Brain microvascular endothelial cell (primary cell): Measurements from ENCODE around the gene CRLF3.
A peak's percentile ranks its signal among the peaks of the same experiment; 100 is the strongest.
"Not testable (repeated sequence)": the region's sequence is repeated elsewhere in the genome, so short reads cannot be mapped to it uniquely, and the experiment has no call there.

Experiments used
- DNase-seq: peaks from one replicate; pipeline ENCODE4 v3.0.0-alpha.2; 2020
- H3K27ac ChIP-seq: fragments of 250-450 bp; sonication (Bioruptor Pico); 2 replicates; pipeline ENCODE4 v1.5.1; 2020; ENCODE audit warnings: mild to moderate bottlenecking, moderate library complexity
- H3K27me3 ChIP-seq: fragments of 250-450 bp; sonication (Bioruptor Pico); replicated peaks from 2 replicates; pipeline ENCODE4 v1.5.1; 2020; ENCODE audit warnings: mild to moderate bottlenecking
- H3K36me3 ChIP-seq: fragments of 250-450 bp; sonication (Bioruptor Pico); replicated peaks from 2 replicates; pipeline ENCODE4 v1.5.1; 2020; ENCODE audit warnings: mild to moderate bottlenecking
- H3K4me3 ChIP-seq: 2 replicates; pipeline ENCODE4 v1.5.1; 2011; ENCODE audit warnings: low read depth, mild to moderate bottlenecking, control low read depth, low read length, moderate library complexity
- in situ Hi-C: cut with HindIII; loops from 2 replicates; pipeline ENCODE4 v1.10.0; 2017; ENCODE audit warnings: low sequenced_read_pairs, low pct_ligation_motif_present
- TF ChIP-seq, protein P1 (sequence below): IDR thresholded peaks from 2 replicates; pipeline ENCODE4 v1.5.1; 2011; ENCODE audit warnings: low read depth, mild to moderate bottlenecking, moderate library complexity, low read length, control low read depth, inconsistent platforms; ENCODE audit errors: missing control alignments

Gene CRLF3

DNA sequence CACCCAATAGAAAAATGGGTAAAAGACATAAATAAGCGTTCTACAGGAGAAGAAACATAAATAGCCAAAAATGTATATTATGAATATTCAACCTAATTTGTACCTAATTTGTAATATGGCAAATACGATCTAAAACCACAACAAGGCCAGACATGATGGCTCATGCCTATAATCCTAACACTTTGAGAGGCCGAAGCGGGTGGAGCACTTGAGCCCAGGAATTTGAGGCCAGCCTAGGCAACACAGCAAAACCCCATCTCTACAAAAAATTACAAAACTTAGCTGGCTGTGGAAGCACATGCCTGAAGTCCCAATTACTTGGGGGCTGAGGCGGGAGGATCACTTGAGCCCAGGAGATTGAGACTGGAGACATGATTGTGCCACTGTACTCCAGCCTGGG is 30.1 kb downstream of the CRLF3 start:
- no peak for DNase-seq
- no peak overlapping the region for H3K4me3 ChIP-seq
- in situ Hi-C loops = no loop called here
- H3K27ac ChIP-seq = no peak overlapping the region
- TF ChIP-seq, protein P1, sequence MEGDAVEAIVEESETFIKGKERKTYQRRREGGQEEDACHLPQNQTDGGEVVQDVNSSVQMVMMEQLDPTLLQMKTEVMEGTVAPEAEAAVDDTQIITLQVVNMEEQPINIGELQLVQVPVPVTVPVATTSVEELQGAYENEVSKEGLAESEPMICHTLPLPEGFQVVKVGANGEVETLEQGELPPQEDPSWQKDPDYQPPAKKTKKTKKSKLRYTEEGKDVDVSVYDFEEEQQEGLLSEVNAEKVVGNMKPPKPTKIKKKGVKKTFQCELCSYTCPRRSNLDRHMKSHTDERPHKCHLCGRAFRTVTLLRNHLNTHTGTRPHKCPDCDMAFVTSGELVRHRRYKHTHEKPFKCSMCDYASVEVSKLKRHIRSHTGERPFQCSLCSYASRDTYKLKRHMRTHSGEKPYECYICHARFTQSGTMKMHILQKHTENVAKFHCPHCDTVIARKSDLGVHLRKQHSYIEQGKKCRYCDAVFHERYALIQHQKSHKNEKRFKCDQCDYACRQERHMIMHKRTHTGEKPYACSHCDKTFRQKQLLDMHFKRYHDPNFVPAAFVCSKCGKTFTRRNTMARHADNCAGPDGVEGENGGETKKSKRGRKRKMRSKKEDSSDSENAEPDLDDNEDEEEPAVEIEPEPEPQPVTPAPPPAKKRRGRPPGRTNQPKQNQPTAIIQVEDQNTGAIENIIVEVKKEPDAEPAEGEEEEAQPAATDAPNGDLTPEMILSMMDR = no peak
- peaks cover 42% of the 10 kb centered on the region for H3K36me3 ChIP-seq
- no peaks in the 10 kb centered on the region for H3K27me3 ChIP-seq

DNA sequence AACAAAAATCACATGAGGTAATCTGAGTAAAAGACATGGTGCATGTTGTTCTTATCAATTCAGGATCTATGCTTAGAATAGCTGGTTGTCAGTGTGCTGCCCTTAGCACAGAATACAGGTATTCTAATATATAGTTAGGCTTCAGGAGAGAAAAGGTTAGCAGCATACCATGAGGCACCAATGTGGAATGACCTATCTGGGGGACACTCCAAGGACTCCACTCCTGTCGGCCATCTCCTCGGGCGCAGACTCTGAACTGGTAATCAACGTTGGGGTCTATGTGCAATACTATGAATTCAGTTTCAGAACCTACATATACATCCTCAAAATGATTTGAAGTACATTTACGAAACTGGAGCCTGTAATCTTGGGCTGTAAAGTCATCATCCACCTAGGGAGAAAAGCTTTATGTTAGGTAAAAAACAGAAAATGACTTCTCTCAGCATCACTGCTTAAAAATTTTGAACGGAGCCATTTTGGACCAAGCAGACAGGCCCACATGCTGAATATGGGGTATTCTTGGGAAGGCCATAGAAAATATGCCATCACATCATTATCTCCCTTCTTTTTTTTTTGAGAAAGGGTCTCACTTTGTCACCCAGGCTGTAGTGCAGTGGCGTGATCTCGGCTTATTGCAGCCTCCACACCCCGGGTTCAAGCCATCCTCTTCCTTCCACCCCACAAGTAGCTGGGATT is 31.1 kb downstream of the CRLF3 start:
- in situ Hi-C loops = no loop called here
- no peaks in the 10 kb centered on the region for H3K27me3 ChIP-seq
- H3K36me3 ChIP-seq = peaks cover 44% of the 10 kb centered on the region
- H3K4me3 ChIP-seq = no peak overlapping the region
- TF ChIP-seq, protein P1 = no peak
- DNase-seq = no peak
- no peak overlapping the region for H3K27ac ChIP-seq

DNA sequence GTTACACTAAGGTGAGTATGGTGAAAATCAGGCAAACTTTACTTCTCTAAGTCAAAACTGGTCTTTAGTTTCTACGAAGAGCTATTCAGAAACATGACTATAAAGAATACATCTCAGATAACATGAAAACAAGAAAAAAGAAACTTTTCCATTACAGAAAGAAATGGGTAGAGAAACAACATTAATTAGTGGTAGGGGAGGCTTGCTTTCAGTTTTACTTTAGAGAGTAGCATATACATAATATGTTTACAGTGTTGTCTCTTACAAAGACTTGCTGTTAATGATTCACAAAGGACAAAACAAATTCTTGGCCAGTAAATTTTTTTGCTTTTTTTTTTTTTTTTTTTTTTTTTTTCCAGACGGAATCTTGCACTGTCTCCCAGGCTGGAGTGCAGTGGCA is 34.2 kb downstream of the CRLF3 start:
- TF ChIP-seq, protein P1 = no peak
- no peak for DNase-seq
- Histone ChIP-seq H3K36me3 (peaks cover 56% of the 10 kb centered on the region), H3K27ac (no peak overlapping the region), H3K27me3 (no peaks in the 10 kb centered on the region), H3K4me3 (no peak overlapping the region)
- in situ Hi-C loops = no loop called here

DNA sequence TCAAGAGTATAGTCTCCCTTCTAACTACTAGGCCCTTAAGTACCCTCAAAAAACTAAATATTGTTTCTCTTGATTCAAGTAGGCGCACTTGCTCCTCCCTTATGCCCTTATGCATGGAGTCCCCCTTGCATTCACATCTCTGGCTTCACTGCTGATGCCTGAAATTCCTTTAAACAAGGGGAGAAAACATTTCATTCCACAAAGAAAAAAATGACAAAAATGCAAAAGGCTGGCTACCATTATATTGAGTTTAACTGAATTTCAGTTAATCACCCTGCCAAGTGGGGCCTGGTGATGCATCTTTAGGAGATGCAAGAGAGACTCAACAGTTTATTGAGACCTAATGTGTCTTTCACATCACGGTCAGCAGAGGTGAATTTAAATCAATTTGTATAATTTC is 35.6 kb downstream of the CRLF3 start:
- Histone ChIP-seq H3K27ac (no peak overlapping the region), H3K36me3 (peaks cover 54% of the 10 kb centered on the region), H3K27me3 (no peaks in the 10 kb centered on the region), H3K4me3 (no peak overlapping the region)
- no peak for DNase-seq
- TF ChIP-seq, protein P1 = no peak
- in situ Hi-C loops = no loop called here

DNA sequence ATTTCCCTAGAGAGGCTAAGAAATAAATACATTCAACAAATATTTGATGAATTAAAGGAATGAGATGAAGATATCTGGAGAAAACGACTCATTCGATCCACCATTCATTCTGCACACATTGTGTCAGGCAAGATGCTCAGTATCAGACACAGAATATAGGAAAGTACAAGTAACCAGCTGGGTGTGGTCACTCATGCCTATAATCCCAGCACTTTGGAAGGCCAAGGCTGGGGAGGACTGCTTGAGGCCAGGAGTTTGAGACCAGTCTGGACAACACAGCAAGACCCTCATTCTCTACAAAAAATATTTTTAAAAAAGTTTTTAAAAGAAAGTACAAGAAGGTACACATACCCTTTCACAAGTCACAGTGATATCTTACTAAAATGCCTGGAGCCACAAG is 42.3 kb downstream of the CRLF3 start:
- H3K4me3 ChIP-seq = no peak overlapping the region
- in situ Hi-C loops = no loop called here
- peaks cover 20% of the 10 kb centered on the region for H3K36me3 ChIP-seq
- no peak for DNase-seq
- TF ChIP-seq, protein P1 = no peak
- no peak overlapping the region for H3K27ac ChIP-seq
- no peaks in the 10 kb centered on the region for H3K27me3 ChIP-seq

DNA sequence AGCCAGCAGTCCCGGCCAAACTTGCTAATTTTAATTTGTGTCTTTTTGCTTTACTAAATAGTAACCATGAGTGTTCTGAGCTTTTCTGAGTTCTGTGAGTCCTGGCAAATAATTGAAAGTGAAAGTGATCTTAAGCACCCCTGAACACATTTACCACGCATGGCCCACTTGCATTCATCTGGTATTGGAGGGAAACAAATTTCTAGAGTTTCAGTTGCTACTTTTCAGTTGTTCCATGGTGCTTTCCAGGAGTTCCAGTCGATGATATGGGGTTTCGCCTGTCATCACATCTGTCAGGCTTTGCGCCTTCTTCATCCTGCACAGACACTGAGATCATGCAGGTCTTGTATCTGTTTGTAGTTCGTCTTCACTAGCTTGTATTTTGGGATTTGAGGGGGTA is 44.1 kb downstream of the CRLF3 start:
- no peak overlapping the region for H3K27ac ChIP-seq
- no peaks in the 10 kb centered on the region for H3K27me3 ChIP-seq
- H3K4me3 ChIP-seq = no peak overlapping the region
- TF ChIP-seq, protein P1 = no peak
- no peak for DNase-seq
- in situ Hi-C loops = no loop called here
- H3K36me3 ChIP-seq = peaks cover 13% of the 10 kb centered on the region

DNA sequence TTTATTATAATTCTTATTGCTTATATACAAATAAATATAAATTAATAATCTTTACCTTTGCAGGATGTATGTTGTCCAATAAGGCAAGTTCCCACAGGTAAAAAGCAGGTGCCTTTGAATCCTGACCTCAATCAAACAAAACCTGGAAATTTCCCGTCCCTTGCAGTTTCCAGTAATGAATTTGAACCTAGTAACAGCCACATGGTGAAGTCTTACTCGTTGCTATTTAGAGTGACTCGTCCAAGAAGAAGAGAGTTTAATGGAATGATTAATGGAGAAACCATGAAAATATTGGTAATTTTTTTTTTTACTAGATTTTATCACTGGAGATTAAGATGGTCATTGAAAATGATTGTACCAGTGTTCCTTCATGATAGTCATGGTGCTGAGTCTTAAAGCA is 55.7 kb downstream of the CRLF3 start:
- DNase-seq, H3K27ac ChIP-seq, H3K36me3 ChIP-seq, in situ Hi-C loops, H3K27me3 ChIP-seq, H3K4me3 ChIP-seq: not testable (repeated sequence)

DNA sequence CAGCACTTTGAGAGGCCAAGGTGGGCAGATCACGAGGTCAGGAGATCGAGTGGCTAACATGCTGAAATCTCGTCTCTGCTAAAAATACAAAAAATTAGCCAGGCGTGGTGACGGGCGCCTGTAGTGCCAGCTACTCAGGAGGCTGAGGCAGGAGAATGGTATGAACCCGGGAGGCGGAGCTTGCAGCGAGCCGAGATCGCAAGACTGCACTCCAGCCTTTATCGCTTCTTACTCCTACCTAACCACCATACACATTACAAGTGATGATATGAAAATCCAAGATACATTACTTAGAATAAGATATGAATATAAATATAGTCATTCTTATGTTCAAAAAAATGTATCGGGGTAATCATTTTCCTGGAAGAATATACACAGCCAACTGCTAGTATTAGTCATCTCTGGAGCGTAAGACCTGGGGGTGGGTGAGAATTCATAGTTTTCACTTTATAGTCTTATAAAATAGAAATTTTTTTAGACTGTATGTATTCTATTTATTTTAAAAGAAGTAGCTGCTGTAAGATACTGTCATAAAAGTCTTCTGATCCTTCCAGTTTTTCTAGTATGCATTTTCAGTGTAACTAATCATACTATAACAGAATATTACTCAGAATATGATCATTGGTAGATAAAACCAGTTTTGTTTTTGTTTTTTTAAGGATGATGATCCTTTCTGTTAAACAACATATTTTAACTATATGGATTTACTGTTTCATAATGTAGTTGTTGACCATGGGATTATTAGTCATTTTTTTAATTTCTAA is 56.7 kb downstream of the CRLF3 start:
- H3K27ac ChIP-seq, H3K36me3 ChIP-seq: not testable (repeated sequence)
- DNase-seq = peak; percentile 14

More for the DNA sequence above, 56.7 kb downstream of the CRLF3 start:
- H3K27me3 ChIP-seq, H3K4me3 ChIP-seq, in situ Hi-C loops: not testable (repeated sequence)
